RWPE2 (cell line): ENCODE results near the gene ATP5F1B.

Experiments
- ATAC-seq: fragments of 200-7000 bp; cut with Tn5 transposase; 3 replicates; pipeline ENCODE4 v1.9.1; 2021; ENCODE audit warnings: low read depth
- DNase-seq: peaks from one replicate; pipeline ENCODE4 v3.0.0-alpha.2; 2020; ENCODE audit warnings: low spot score
- H3K27ac ChIP-seq: fragments of 450-650 bp; 2 replicates; pipeline ENCODE4 v1.5.1; 2017; ENCODE audit warnings: mild to moderate bottlenecking; ENCODE audit not compliant: poor library complexity, severe bottlenecking
- H3K27me3 ChIP-seq: fragments of 250-450 bp; sonication (Bioruptor Pico); 2 replicates; pipeline ENCODE4 v1.5.1; 2021; ENCODE audit warnings: mild to moderate bottlenecking, moderate library complexity; ENCODE audit not compliant: insufficient read depth, poor library complexity, severe bottlenecking
- H3K36me3 ChIP-seq: fragments of 250-450 bp; sonication (Bioruptor Pico); 2 replicates; pipeline ENCODE4 v1.5.1; 2020; ENCODE audit warnings: low read depth, mild to moderate bottlenecking, moderate library complexity
- H3K4me1 ChIP-seq: fragments of 250-450 bp; sonication (Bioruptor Pico); 2 replicates; pipeline ENCODE4 v1.5.1; 2021; ENCODE audit warnings: mild to moderate bottlenecking, moderate library complexity; ENCODE audit not compliant: insufficient read depth, poor library complexity, severe bottlenecking
- H3K4me3 ChIP-seq: fragments of 250-450 bp; sonication (Bioruptor Pico); 2 replicates; pipeline ENCODE4 v1.5.1; 2021; ENCODE audit warnings: mild to moderate bottlenecking, moderate library complexity; ENCODE audit not compliant: severe bottlenecking
- H3K9me3 ChIP-seq: fragments of 250-450 bp; sonication (Bioruptor Pico); 2 replicates; pipeline ENCODE4 v1.5.1; 2021; ENCODE audit warnings: mild to moderate bottlenecking, moderate library complexity; ENCODE audit not compliant: severe bottlenecking
- TF ChIP-seq, protein P1 (sequence below): fragments of 450-650 bp; IDR thresholded peaks from one replicate; pipeline ENCODE4 v1.5.1; 2017; ENCODE audit warnings: mild to moderate bottlenecking, moderate library complexity; ENCODE audit not compliant: poor library complexity, severe bottlenecking

The ATP5F1B gene

DNA sequence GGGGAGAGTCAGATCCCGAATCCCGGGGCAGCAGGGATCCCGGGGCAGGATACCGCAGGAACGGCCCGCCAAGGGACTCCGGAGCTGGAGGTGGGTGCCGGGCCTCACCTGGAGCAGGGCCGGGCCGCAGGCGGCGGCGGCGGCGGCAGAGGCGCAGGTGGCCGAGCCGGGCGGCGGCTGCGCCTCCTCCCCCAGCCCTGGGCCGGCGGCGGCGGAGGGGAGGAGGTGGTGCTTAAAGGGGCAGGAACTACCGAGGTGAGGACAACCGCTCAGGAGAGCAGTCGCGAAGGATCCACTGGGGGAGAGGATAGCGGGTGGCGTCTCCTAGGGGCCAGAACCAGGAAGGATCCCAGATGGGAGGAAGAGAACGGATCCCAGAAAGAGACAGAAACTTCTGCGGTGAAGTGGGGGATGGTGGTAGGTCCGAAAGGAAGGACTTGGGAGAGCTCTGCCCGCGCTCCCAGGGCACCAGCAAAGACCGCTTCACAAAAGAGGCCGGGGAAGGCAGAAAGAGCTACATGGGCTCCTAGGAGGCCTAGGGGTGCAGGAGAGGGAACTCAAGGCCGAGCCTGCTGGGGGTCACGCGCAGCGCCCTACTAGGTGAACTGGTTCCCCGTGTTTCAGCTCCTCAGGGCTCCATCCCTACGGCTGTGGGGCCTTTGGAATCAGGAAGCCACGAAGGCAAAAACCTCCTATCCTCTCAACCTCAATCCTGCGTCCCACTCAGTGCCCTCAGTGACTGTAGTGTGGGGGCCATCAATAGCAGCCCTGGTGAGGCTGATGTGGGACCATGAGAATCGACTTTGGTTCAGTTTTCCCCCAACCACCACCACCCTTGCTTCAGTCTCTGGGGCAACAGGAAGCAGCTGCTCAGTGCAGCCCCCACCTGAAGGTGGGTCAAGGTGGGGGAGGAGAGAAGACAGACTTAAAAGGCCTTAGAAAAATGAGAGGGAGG lies 10.7 kb downstream of the ATP5F1B start:
- TF ChIP-seq, protein P1, sequence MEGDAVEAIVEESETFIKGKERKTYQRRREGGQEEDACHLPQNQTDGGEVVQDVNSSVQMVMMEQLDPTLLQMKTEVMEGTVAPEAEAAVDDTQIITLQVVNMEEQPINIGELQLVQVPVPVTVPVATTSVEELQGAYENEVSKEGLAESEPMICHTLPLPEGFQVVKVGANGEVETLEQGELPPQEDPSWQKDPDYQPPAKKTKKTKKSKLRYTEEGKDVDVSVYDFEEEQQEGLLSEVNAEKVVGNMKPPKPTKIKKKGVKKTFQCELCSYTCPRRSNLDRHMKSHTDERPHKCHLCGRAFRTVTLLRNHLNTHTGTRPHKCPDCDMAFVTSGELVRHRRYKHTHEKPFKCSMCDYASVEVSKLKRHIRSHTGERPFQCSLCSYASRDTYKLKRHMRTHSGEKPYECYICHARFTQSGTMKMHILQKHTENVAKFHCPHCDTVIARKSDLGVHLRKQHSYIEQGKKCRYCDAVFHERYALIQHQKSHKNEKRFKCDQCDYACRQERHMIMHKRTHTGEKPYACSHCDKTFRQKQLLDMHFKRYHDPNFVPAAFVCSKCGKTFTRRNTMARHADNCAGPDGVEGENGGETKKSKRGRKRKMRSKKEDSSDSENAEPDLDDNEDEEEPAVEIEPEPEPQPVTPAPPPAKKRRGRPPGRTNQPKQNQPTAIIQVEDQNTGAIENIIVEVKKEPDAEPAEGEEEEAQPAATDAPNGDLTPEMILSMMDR: peak; percentile 76
- DNase-seq (peak; percentile 87), ATAC-seq (peak; percentile 58)
- Histone ChIP-seq H3K27me3 (no peaks in the 10 kb centered on the region), H3K4me3 (peak overlapping the region; percentile 76), H3K9me3 (no peaks in the 10 kb centered on the region), H3K4me1 (peaks cover 15% of the 10 kb centered on the region), H3K36me3 (peaks cover 28% of the 10 kb centered on the region), H3K27ac (peak overlapping the region; percentile 86)

DNA sequence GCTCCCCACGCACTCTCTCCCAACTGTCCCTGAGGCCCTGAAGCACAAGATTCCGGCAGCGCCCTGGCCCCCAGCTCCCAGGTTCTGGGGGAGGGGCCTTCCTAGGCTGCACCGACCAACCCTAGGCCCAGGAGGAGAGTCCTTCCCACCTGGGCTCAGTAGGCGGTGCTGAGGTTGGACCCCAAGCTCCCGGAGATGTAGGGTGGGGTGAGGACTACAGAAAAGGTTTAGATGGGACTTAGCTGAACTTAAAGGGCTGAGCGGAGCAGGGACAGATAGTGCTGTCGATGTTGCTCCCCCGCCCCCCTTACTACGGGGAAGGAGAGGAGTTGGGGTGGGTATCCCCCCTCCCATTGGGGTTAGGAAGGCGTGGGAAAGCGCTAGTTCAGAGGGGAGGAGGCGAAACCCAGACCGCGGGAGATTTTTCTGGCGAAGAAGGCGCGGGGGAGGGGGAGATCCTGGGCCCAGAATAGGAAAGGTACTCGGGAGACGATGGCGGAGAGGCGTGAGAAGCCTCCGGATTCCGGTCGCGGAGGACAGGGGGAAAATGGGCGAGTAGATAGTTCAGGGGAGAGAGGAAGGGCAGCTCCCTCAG lies 11.4 kb downstream of the ATP5F1B start:
- ATAC-seq: peak; percentile 40
- Histone ChIP-seq H3K4me1 (peaks cover 15% of the 10 kb centered on the region), H3K9me3 (no peaks in the 10 kb centered on the region), H3K36me3 (peaks cover 23% of the 10 kb centered on the region), H3K27me3 (no peaks in the 10 kb centered on the region), H3K27ac (peak overlapping the region; percentile 86), H3K4me3 (peak overlapping the region; percentile 76)
- TF ChIP-seq, protein P1: no peak
- peak; percentile 83 for DNase-seq

DNA sequence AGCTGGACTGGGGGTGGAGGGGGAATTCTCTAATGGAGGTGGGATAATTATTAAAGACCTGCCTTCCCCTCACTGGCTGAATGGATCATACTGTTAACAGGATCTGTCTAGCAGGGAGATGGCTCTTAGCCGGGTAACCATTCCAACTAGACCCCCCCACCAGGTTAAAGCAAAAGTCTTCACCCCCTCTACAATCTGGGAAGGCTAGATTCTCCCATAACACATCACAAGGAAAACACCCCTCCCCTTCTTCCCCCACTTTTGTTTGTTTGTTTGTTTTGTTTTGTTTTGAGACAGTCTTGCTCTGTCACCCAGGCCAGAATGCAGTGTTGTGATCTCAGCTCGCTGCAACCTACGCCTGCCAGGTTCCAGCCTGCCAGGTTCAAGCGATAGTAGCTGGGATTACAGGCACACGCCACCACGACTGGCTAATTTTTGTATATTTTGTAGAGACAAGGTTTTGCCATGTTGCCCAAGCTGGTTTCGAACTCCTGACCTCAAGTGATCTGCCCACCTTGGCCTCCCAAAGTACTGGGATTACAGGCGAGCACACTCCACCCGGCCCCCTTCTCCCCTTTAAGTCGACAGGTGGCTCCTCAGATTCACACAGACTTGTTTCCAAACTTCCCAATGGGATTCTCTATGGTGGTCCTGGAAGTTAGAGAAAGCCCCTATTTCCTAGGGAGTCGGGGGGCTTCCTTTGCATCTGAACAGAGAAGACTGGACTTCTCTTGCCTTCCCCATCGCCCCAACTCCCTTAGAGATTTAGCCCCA lies 12.1 kb downstream of the ATP5F1B start:
- TF ChIP-seq, protein P1: no peak
- Histone ChIP-seq H3K4me1 (peaks cover 15% of the 10 kb centered on the region), H3K27ac (peak overlapping the region; percentile 86)

DNA sequence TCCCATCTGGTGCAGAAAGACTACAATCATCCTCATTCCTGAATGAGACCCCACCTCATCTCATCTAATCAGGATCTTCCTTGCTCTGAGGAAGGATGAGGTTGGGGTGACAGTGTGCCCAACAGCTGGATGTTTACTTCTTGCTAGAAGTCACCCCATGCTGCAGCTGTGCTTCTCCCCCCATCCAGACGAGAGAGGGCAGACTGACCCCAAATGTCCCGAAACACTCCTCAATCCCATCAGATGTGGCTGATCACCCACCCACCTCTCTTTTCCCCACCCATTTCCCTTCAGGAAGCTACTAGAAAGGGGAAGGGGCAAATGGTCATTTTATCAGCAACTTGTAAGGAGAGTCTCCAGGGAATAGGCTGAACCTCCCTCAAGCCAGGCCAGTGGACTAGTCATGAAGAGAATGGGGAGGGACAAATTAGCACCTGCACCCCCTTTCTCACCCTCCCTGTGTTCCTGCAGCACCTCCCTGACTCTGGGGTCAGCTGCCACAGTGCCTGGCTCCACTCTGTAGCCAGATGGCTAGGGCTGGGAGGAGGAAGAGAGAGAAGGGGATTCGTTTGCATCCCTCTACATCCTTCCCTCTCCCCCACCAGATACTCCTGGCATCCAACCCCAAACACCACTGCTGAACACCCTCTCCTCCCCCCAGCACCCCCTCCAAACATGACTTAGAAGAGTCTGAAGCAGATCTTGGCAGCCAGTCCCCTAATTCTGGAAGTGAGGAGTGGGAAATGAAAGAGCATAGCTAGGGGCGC lies 12.9 kb downstream of the ATP5F1B start:
- Histone ChIP-seq H3K27me3 (no peaks in the 10 kb centered on the region), H3K27ac (peak overlapping the region; percentile 86), H3K9me3 (no peaks in the 10 kb centered on the region), H3K4me1 (peaks cover 18% of the 10 kb centered on the region), H3K36me3 (peaks cover 12% of the 10 kb centered on the region), H3K4me3 (no peak overlapping the region)
- ATAC-seq: no peak
- TF ChIP-seq, protein P1: no peak
- DNase-seq: no peak

More for the DNA sequence above, 12.1 kb downstream of the ATP5F1B start:
- ATAC-seq: no peak
- peaks cover 16% of the 10 kb centered on the region for H3K36me3 ChIP-seq
- H3K27me3 ChIP-seq: no peaks in the 10 kb centered on the region
- H3K9me3 ChIP-seq: no peaks in the 10 kb centered on the region
- H3K4me3 ChIP-seq: peak overlapping the region; percentile 76
- DNase-seq: no peak
